HG03025 (cell line): ENCODE data around the gene ZNF587B.
"Not testable (repeated sequence)": the region's sequence is repeated elsewhere in the genome, so short reads cannot be mapped to it uniquely, and the experiment has no call there.

Source experiments
- ATAC-seq: cut with Tn5 transposase; IDR thresholded peaks from one replicate; pipeline ENCODE4 v1.9.1; 2021; ENCODE audit warnings: mild to moderate bottlenecking, moderate library complexity; ENCODE audit not compliant: unreplicated experiment, low FRiP score

The ZNF587B gene

GRCh38 chr19:57817976-57818375, 12.1 kb upstream of the ZNF587B start:
- no peak for ATAC-seq

- no peak for ATAC-seq
Measured at GRCh38 chr19:57818378-57818777, 11.7 kb upstream of the ZNF587B start.

DNA sequence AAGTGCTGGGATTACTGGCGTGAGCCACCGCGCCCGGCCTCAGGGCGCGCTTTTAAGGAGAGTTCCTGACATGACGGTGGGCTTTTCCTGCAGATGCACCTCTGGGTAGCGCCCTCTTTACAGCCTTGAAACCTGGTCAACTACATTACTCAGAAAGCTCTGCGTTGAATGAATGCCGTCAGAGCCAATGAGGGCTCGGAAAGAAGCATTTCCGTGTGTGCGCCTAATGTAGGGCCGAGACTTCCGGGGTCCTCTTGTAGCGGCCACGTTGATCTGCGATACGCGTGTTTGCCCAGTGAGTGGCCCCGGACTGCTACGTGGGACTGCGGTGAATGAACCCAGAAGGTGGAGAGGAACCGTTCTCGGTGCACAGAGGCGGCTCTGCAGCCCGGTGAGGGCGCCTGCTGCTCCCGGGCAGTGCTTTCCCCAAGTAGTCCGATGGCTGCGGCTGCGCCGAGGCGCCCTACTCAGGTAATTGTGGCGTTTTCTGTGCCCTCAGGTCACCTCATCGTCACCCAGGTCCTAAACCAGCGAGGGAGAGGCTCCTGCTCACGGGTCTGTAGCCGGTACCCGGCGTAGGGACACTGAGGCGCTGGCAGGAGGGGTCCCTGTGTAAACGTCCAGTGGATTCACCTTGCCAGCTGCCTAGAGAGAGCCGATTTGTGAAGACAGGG, 10.5 kb upstream of the ZNF587B start:
- peak; percentile 67 for ATAC-seq

GRCh38 chr19:57820599-57820998, 9.5 kb upstream of the ZNF587B start:
- no peak for ATAC-seq

DNA sequence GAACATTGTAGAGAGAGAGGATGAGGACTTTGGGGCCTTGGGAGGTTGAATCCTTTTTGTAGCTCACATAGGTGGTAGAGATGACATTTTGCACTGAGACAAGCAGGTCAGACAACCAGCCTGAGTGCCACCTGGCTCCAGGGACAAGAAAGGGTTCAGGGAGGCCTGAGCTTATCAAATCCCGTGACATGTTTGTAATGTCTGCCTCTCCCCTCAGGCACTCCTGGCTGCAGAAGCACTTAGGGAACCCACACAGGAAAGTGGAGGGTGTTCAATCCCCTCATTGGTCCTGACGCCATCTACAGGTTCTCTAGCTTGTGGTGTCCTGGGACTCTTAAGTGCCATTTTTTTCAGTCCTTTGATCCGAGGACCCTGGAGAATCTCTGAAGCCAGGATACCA, 9.0 kb upstream of the ZNF587B start:
- ATAC-seq = not testable (repeated sequence)

GRCh38 chr19:57821501-57821900, 8.6 kb upstream of the ZNF587B start:
- not testable (repeated sequence) for ATAC-seq

GRCh38 chr19:57823155-57823554, 6.9 kb upstream of the ZNF587B start:
- not testable (repeated sequence) for ATAC-seq

DNA sequence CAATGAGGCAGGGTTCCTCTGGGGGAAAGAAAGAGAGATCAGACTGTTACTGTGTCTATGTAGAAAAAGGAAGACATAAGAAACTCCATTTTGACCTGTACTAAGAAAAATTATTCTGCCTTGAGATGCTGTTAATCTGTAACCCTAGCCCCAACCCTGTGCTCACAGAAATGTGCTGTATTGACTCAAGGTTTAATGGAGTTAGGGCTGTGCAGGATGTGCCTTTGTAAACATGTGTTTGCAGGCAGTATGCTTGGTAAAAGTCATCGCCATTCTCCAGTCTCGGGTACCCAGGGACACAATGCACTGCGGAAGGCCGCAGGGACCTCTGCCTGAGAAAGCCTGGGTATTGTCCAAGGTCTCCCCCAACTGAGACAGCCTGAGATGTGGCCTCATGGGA, 6.5 kb upstream of the ZNF587B start:
- ATAC-seq = not testable (repeated sequence)

DNA sequence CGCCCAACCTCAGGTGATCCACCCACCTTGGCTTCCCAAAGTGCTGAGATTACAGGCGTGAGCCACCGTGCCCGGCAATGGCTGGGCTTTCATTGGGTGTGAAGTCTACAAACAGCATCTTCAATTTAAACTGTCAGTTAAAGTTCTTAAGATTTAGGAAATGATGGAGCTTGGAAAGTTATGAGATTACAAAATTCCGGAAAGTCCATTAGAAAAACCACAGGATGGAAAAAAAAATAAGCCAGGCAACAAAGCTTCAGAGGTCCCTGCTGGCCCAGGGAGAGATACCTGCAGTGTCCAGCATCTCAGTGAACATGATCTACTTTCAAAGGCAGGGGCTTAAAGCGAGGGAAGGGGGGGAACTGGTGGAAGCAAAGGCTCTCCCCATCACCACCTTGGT, 4.6 kb upstream of the ZNF587B start:
- no peak for ATAC-seq

DNA sequence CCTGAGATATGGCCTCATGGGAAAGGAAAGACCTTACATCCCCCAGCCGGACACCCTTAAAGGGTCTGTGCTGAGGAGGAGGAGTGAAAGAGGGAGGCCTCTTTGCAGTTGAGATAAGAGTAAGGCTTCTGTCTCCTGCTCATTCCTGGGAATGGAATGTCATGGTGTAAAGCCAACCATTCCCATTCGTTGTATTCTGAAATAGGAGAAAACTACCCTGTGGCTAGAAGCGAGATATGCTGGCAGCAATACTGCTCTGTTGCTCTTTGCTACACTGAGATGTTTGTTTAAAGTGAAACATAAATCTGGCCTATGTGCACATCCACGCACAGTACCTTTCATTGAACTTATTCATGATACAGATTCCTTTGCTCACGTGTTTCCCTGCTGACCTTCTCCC, 783 bp upstream of the ZNF587B start:
- no peak for ATAC-seq

GRCh38 chr19:57836991-57837390, 6.9 kb downstream of the ZNF587B start:
- not testable (repeated sequence) for ATAC-seq

GRCh38 chr19:57838622-57839191, 8.6 kb downstream of the ZNF587B start:
- ATAC-seq = not testable (repeated sequence)

DNA sequence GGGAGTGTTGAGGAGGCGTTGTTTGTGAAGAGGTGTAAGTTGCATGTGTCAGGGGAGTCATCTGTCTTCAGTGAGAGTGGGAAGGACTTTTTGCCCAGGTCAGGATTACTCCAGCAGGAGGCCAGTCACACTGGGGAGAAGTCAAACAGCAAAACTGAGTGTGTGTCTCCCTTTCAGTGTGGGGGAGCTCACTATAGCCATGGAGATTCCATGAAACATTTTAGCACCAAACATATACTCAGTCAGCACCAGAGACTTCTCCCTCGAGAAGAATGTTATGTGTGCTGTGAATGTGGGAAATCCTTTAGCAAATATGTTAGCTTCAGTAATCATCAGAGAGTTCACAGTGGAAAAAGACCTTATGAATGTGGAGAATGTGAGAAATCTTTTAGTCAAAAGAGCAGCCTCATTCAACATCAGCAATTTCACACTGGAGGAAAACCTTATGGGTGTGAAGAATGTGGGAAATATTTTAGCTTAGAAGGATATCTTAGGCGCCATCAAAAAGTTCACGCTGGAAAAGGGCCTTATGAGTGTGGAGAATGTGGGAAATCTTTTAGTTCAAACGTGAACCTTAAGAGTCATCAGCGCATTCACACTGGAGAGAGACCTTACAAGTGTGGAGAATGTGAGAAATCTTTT, 11.1 kb downstream of the ZNF587B start:
- no peak for ATAC-seq

DNA sequence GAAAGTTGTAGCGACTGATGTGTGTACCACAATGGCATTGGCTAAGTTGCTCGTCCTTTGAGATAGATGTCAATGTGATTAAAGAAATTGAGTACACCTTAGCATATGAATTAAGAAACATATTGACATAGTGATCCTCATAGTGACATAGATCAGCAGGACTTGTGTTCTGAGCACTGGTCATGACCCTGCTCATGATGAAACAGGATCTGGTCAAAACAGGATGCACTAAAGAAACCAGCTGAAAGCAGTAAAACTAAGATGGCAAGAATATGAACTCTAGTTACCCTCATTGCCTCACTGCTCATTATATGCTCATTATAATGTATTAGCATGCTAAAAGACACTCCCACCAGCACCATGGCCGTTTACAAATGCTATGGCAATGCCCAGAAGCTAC, 17.1 kb downstream of the ZNF587B start:
- ATAC-seq = not testable (repeated sequence)

- not testable (repeated sequence) for ATAC-seq
Measured at GRCh38 chr19:57849162-57849665, 19.1 kb downstream of the ZNF587B start.

- ATAC-seq = peak; percentile 81
Measured at GRCh38 chr19:57849666-57850473, 19.8 kb downstream of the ZNF587B start, which contains the start of gene ZNF587. Gene ZNF587, plus strand, starts transcription at chr19:57849859. Its CDS starts 180 bp downstream, at chr19:57850039.

- ATAC-seq = no peak
Measured at GRCh38 chr19:57850553-57851017, 20.5 kb downstream of the ZNF587B start.

DNA sequence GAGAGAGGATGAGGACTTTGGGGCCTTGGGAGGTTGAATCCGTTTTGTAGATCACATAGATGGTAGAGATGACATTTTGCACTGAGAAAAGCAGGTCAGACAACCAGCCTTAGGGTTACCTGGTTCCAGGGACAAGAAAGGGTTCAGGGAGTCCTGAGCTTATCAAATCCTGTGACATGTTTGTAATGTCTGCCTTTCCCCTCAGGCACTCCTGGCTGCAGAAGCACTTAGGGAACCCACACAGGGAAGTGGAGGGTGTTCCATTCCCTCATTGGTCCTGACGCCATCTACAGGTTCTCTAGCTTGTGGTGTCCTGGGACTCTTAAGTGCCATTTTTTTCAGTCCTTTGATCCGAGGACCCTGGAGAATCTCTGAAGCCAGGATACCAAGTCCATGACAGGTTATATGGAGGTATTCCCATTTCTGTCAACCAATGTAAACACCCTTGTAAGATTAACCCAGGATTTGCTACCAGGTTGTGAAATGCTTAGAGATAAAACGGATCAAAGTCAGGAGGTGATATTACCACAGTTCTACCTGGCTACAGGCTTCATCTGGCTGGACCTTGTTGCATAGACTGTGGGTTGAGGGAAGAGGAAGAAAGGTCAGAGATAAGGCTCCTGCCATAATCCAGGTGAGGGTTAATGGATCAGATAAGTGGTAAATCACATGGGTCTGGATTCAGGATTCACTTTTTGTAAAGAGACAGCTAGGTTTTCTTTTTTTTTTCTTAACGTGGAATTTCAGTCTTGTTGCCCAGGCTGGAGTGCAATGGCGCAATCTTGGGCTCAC, 21.9 kb downstream of the ZNF587B start:
- not testable (repeated sequence) for ATAC-seq

GRCh38 chr19:57854117-57854516, 24.0 kb downstream of the ZNF587B start:
- ATAC-seq = not testable (repeated sequence)

DNA sequence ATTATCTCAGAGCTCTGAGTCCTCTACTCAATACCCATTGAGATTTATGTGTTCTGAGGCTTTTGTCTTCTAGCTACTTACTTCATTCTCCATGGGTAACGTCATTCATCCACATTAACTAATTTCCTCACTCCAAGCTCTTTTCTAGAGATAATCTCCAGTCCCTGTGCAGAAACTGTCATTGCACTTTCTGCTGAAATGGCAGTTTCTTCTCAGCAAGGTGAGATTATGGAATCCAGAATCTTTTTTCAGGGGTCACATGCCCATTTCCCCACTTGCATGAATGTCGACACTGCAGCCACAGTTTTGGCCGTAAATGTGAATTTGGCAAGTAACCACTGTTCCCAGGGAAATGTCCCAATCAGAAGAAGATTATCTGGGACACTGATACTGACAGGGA, 32.3 kb downstream of the ZNF587B start:
- ATAC-seq = not testable (repeated sequence)
